GM12878 (cell line): ENCODE measurements around the gene TSHZ3. TPM values are rescaled to one million over a fixed set of nuclear protein-coding genes. Genes with fewer than 3 reads are reported as not detected.

ENCODE experiments used
- ATAC-seq: fragments of 200-7000 bp; cut with Tn5 transposase; 3 replicates; pipeline ENCODE4 v1.9.1; 2020; ENCODE audit warnings: mild to moderate bottlenecking, moderate library complexity
- BruUV-seq: library from RNA; stranded (reverse); fragments of 400-500 nt; replicated peaks from 2 replicates; lab custom pipeline; 2021; lab: Mats Ljungman, UMichigan
- CTCF ChIA-PET: fragments of 300-600 bp; sonication (Branson Sonifier 250); formaldehyde crosslinking; extraction: SDS; loops from one replicate; lab custom pipeline; 2021; ENCODE audit warnings: inconsistent platforms; lab: Yijun Ruan, JAX
- POLR2A ChIA-PET: fragments of 350-600 bp; formaldehyde crosslinking; extraction: SDS; loops from one replicate; lab custom pipeline; 2021; ENCODE audit warnings: inconsistent platforms; lab: Charles Lee
- RAD21 ChIA-PET: fragments of 300-600 bp; sonication (Branson Sonifier 250); formaldehyde crosslinking; loops from one replicate; lab custom pipeline; 2023; ENCODE audit warnings: antibody characterized with exemption; ENCODE audit not compliant: unreplicated experiment; lab: Charles Lee
- SMC1A ChIA-PET: fragments of 300-600 bp; sonication (Branson Sonifier 250); formaldehyde crosslinking; loops from one replicate; lab custom pipeline; 2023; ENCODE audit not compliant: unreplicated experiment, uncharacterized antibody; lab: Charles Lee
- DNase-seq: peaks from one replicate; pipeline ENCODE4 v3.0.0-alpha.2; 2011; ENCODE audit warnings: low read depth, low spot score
- FAIRE-seq: peaks from 3 replicates; lab custom pipeline; 2011; peaks lifted over from hg19 to GRCh38; lab: Jason Lieb, UNC
- H2AFZ ChIP-seq: 2 replicates; pipeline ENCODE4 v1.6.0; 2011; ENCODE audit warnings: low read depth, low read length, control low read depth; ENCODE audit not compliant: control insufficient read depth
- H3K27ac ChIP-seq: 2 replicates; pipeline ENCODE4 v1.5.1; 2011; ENCODE audit warnings: control low read depth; ENCODE audit not compliant: control insufficient read depth, insufficient read depth
- H3K27me3 ChIP-seq, 2 experiments: replicated peaks in 1 of 2; 2 replicates each; pipeline versions ENCODE4 v1.6.0 to v1.6.1; 2011; ENCODE audit warnings: low read length in 1 of 2; ENCODE audit not compliant: control insufficient read depth in 2 of 2, insufficient read depth in 2 of 2
- H3K36me3 ChIP-seq, 2 experiments: 2 replicates each; pipeline ENCODE4 v1.5.1; 2011; ENCODE audit warnings: low read length in 1 of 2; ENCODE audit not compliant: control insufficient read depth in 2 of 2, insufficient read depth in 2 of 2
- H3K4me1 ChIP-seq: 2 replicates; pipeline ENCODE4 v1.6.1; 2011; ENCODE audit warnings: mild to moderate bottlenecking, low read length, moderate library complexity, mixed read lengths; ENCODE audit not compliant: control insufficient read depth, insufficient read depth
- H3K4me2 ChIP-seq: 2 replicates; pipeline ENCODE4 v1.6.0; 2011; ENCODE audit warnings: control low read depth; ENCODE audit not compliant: control insufficient read depth, insufficient read depth
- H3K4me3 ChIP-seq: fragments of 200-600 bp; sonication (generic); 2 replicates; pipeline ENCODE4 v1.5.1; 2016
- H3K79me2 ChIP-seq: 2 replicates; pipeline ENCODE4 v1.6.0; 2011; ENCODE audit warnings: low read length; ENCODE audit not compliant: control insufficient read depth, insufficient read depth
- H3K9ac ChIP-seq: 2 replicates; pipeline ENCODE4 v1.8.0; 2011; ENCODE audit warnings: low read length, control low read depth, mixed read lengths; ENCODE audit not compliant: control insufficient read depth, insufficient read depth
- H3K9me3 ChIP-seq: replicated peaks from 3 replicates; pipeline ENCODE4 v1.5.1; 2011; ENCODE audit warnings: mild to moderate bottlenecking, low read length; ENCODE audit not compliant: control insufficient read depth, insufficient read depth
- H4K20me1 ChIP-seq: 2 replicates; pipeline ENCODE4 v1.6.0; 2011; ENCODE audit not compliant: control insufficient read depth, insufficient read depth
- JUND ChIP-seq: IDR thresholded peaks from 2 replicates; pipeline ENCODE4 v1.6.1; 2012; ENCODE audit warnings: low read depth, mild to moderate bottlenecking, low read length, improper control_type of control experiment, moderate library complexity
- NBN ChIP-seq: fragments of 450-650 bp; IDR thresholded peaks from 2 replicates; pipeline ENCODE4 v1.6.1; 2016
- RCOR1 ChIP-seq: conservative IDR thresholded peaks from 2 replicates; pipeline ENCODE4 v1.6.1; 2012; ENCODE audit warnings: low read depth, low read length, improper control_type of control experiment
- TCF7 ChIP-seq: IDR thresholded peaks from 2 replicates; pipeline ENCODE4 v1.6.1; 2014; ENCODE audit warnings: antibody characterized with exemption, borderline replicate concordance
- ZNF207 ChIP-seq: fragments of 450-650 bp; IDR thresholded peaks from 2 replicates; pipeline ENCODE4 v1.6.1; 2014; ENCODE audit warnings: antibody characterized with exemption, mild to moderate bottlenecking, borderline replicate concordance
- ZSCAN29 ChIP-seq: fragments of 450-650 bp; IDR thresholded peaks from 2 replicates; pipeline ENCODE4 v1.6.1; 2017; ENCODE audit warnings: mild to moderate bottlenecking, moderate library complexity
- WGBS: methylation state at CpG from one replicate; pipeline ENCODE4 v1.1.6; 2016; ENCODE audit warnings: low lambda C conversion rate; ENCODE audit not compliant: insufficient replicate concordance, insufficient coverage; ENCODE audit errors: missing lambda C conversion rate; 5-methylcytosine and 5-hydroxymethylcytosine counted together
- in situ Hi-C: fragments of 300-500 bp; cut with MboI; formaldehyde crosslinking; loops from 9 replicates; pipeline ENCODE4 v1.14.3; 2018; ENCODE audit warnings: mixed read lengths
- intact Hi-C: fragments of 100-400 bp; cut with micrococcal nuclease; formaldehyde crosslinking; loops from one replicate; pipeline ENCODE4 v1.14.2; 2022; ENCODE audit not compliant: unreplicated experiment
- polyA plus RNA-seq, 11 experiments: library from polyadenylated mRNA; depleted of rRNA in 4 of 11; unstranded in 6 of 11; stranded (reverse) in 5 of 11; fragments of >200 nt; fragmentation: Nextera tagmentation in 4 of 11; fragmentation: Illumina TruSeq in 1 of 11; extraction: Ambion mirVana in 4 of 11; extraction: Trizol in 1 of 11; gene quantifications; 1 replicate in 1 of 11; 2 replicates in 10 of 11; pipeline versions ENCODE4 v1.2.1 to v1.2.3, GENCODE V29; 2011 to 2016; ENCODE audit warnings: inconsistent platforms in 2 of 11, missing spikeins in 2 of 11, low read depth in 1 of 11
- total RNA-seq, 4 experiments: library from RNA; depleted of rRNA in 3 of 4; stranded (reverse); fragments of >200 nt in 3 of 4; fragmentation: Illumina TruSeq in 1 of 4; extraction: Trizol in 1 of 4; gene quantifications; 2 replicates each; pipeline versions ENCODE4 v1.2.1 to v1.2.3, GENCODE V29; 2013 to 2021
- TF ChIP-seq, protein P1 (sequence below): IDR thresholded peaks from 2 replicates; pipeline ENCODE4 v1.6.1; 2011; ENCODE audit warnings: borderline replicate concordance, low read depth, mild to moderate bottlenecking, moderate library complexity, mixed read lengths, low read length; ENCODE audit not compliant: insufficient read depth; ENCODE audit errors: extremely low read length
- TF ChIP-seq, protein P2 (sequence below): fragments of 450-650 bp; conservative IDR thresholded peaks from 2 replicates; pipeline ENCODE4 v1.6.1; 2017; ENCODE audit warnings: mild to moderate bottlenecking, moderate library complexity
- TF ChIP-seq, protein P3 (sequence below): IDR thresholded peaks from 2 replicates; pipeline ENCODE4 v1.6.1; 2012; ENCODE audit warnings: low read depth, low read length, improper control_type of control experiment
- TF ChIP-seq, protein P4 (sequence below): IDR thresholded peaks from 2 replicates; pipeline ENCODE4 v1.6.1; 2012; ENCODE audit warnings: improper control_type of control experiment, low read depth, low read length; ENCODE audit not compliant: insufficient replicate concordance

TSHZ3 gene
- total and polyA plus RNA-seq, 10 of the 15 experiments (the other 5 are each of a cell fraction or from before 2014, with no cell fraction given): 0.23 TPM; not detected in 9

DNA sequence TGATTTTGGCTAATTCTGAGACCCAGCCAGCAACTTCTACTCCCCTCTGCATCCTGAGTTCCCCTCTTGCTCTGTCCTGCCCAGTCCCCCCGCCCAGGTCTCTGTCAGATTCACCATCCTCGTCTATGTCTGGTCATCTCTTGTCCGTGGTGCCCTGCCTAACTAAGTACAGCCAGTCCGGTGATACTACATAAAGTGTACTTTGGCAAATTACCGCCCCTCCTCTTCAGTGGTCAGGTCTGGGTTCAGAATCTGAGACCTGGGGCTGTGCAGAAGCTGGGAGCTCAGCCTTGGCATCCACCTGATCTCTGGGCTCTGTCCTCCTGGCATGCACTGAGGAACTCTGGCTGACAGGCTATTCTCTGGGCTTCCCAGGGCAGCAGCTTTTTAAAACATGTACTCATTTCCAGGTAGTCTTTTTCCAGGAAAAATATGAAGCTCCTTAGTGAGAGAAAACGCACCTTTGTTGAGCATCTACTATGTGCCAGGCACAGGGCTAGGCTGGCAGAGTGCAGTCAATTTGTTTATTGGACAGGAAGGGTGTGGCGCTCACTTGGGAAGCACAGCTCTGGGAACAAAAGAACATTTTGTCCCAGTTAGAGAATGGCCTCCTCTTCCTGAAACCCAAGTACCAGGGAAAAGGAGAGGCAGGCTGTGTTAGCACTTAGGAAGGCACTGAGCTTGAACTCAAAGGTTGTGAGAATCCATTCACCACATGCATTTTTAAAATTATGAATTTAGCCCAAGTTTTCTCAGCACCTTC is 88.9 kb downstream of the TSHZ3 start:
- ChIA-PET POLR2A (no interaction called here), CTCF (interaction anchor here (0.7 kb wide), 1 partner anchor 11 kb away, joined by 3 read pairs; no protein-coding TSS in a partner anchor), RAD21 (no interaction called here), SMC1A (no interaction called here)
- DNase-seq (no peak), ATAC-seq (no peak), FAIRE-seq (no peak)
- no peak for TF ChIP-seq ZSCAN29
- TF ChIP-seq, protein P1, sequence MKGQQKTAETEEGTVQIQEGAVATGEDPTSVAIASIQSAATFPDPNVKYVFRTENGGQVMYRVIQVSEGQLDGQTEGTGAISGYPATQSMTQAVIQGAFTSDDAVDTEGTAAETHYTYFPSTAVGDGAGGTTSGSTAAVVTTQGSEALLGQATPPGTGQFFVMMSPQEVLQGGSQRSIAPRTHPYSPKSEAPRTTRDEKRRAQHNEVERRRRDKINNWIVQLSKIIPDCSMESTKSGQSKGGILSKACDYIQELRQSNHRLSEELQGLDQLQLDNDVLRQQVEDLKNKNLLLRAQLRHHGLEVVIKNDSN: no peak
- TF ChIP-seq NBN: no peak
- TF ChIP-seq, protein P2, sequence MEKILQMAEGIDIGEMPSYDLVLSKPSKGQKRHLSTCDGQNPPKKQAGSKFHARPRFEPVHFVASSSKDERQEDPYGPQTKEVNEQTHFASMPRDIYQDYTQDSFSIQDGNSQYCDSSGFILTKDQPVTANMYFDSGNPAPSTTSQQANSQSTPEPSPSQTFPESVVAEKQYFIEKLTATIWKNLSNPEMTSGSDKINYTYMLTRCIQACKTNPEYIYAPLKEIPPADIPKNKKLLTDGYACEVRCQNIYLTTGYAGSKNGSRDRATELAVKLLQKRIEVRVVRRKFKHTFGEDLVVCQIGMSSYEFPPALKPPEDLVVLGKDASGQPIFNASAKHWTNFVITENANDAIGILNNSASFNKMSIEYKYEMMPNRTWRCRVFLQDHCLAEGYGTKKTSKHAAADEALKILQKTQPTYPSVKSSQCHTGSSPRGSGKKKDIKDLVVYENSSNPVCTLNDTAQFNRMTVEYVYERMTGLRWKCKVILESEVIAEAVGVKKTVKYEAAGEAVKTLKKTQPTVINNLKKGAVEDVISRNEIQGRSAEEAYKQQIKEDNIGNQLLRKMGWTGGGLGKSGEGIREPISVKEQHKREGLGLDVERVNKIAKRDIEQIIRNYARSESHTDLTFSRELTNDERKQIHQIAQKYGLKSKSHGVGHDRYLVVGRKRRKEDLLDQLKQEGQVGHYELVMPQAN: no peak
- TF ChIP-seq, protein P3, sequence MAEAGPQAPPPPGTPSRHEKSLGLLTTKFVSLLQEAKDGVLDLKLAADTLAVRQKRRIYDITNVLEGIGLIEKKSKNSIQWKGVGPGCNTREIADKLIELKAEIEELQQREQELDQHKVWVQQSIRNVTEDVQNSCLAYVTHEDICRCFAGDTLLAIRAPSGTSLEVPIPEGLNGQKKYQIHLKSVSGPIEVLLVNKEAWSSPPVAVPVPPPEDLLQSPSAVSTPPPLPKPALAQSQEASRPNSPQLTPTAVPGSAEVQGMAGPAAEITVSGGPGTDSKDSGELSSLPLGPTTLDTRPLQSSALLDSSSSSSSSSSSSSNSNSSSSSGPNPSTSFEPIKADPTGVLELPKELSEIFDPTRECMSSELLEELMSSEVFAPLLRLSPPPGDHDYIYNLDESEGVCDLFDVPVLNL: no peak
- TF ChIP-seq TCF7: no peak
- TF ChIP-seq ZNF207: no peak
- no peak for TF ChIP-seq JUND
- no peak for TF ChIP-seq RCOR1
- TF ChIP-seq, protein P4, sequence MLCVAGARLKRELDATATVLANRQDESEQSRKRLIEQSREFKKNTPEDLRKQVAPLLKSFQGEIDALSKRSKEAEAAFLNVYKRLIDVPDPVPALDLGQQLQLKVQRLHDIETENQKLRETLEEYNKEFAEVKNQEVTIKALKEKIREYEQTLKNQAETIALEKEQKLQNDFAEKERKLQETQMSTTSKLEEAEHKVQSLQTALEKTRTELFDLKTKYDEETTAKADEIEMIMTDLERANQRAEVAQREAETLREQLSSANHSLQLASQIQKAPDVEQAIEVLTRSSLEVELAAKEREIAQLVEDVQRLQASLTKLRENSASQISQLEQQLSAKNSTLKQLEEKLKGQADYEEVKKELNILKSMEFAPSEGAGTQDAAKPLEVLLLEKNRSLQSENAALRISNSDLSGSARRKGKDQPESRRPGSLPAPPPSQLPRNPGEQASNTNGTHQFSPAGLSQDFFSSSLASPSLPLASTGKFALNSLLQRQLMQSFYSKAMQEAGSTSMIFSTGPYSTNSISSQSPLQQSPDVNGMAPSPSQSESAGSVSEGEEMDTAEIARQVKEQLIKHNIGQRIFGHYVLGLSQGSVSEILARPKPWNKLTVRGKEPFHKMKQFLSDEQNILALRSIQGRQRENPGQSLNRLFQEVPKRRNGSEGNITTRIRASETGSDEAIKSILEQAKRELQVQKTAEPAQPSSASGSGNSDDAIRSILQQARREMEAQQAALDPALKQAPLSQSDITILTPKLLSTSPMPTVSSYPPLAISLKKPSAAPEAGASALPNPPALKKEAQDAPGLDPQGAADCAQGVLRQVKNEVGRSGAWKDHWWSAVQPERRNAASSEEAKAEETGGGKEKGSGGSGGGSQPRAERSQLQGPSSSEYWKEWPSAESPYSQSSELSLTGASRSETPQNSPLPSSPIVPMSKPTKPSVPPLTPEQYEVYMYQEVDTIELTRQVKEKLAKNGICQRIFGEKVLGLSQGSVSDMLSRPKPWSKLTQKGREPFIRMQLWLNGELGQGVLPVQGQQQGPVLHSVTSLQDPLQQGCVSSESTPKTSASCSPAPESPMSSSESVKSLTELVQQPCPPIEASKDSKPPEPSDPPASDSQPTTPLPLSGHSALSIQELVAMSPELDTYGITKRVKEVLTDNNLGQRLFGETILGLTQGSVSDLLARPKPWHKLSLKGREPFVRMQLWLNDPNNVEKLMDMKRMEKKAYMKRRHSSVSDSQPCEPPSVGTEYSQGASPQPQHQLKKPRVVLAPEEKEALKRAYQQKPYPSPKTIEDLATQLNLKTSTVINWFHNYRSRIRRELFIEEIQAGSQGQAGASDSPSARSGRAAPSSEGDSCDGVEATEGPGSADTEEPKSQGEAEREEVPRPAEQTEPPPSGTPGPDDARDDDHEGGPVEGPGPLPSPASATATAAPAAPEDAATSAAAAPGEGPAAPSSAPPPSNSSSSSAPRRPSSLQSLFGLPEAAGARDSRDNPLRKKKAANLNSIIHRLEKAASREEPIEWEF: no peak
- Histone ChIP-seq H4K20me1 (no peaks in the 10 kb centered on the region), H2AFZ (no peak overlapping the region), H3K9ac (no peak overlapping the region), H3K27ac (no peak overlapping the region), H3K27me3 (no peaks in the 10 kb centered on the region), H3K4me3 (no peak overlapping the region), H3K36me3 (no peaks in the 10 kb centered on the region), H3K4me1 (no peaks in the 10 kb centered on the region), H3K9me3 (no peaks in the 10 kb centered on the region; the same call in 2 of the 3 replicates), H3K4me2 (no peak overlapping the region), H3K79me2 (no peaks in the 10 kb centered on the region)
- intact Hi-C loops (no loop called here), in situ Hi-C loops (no loop called here)
- WGBS: 14% methylated on average over 7 of the region's 7 CpGs
- no TSS peak for BruUV-seq
